Measurements from ENCODE around the gene LHX1. TPM values are rescaled to one million over a fixed set of nuclear protein-coding genes. Genes with fewer than 3 reads are reported as not detected.

The LHX1 gene
- polyA plus RNA-seq, 1 of the 3 experiments (the other 2 are of a cell fraction) = not detected

DNA sequence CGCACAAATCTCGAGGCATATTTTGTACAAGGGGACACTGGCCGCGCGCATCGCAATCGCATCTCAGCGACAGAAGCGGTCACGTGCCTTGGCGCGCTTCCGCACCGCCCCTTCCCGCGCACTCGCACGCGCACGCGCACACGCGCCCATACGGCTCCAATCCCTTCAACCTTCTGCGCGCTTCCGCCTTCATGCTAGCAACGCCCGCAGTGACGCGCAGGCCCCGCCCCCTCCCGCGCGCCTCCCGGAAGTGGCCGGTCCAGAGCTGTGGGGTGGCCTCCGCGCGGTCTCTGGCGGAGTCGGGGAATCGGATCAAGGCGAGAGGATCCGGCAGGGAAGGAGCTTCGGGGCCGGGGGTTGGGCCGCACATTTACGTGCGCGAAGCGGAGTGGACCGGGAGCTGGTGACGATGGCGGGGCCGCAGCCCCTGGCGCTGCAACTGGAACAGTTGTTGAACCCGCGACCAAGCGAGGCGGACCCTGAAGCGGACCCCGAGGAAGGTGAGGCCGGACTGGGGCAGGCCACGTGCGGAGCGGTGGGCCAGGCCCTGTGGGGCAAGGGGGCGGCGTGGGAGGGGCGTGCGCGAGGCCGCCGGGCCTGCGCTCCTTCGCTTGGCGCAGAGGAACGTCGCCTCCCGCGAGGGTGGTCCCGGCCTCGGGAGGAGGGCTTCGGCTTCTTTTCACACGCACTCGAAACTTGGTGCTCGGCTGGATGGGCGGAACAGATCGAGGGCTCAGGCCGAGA lies 11.6 kb downstream of the LHX1 start, which contains the start of gene AATF (continued):
- TF ChIP-seq TEAD4 (IDR thresholded peaks at IDR 0.05; ENCODE audit: borderline replicate concordance, insufficient read depth) (no peak), CHD2 (IDR thresholded peaks at IDR 0.05; ENCODE audit: low read length, partially characterized antibody) (no peak), EZH2phosphoT487 (IDR thresholded peaks at IDR 0.05; ENCODE audit: borderline replicate concordance, low read depth) (no peak), NRF1 (IDR thresholded peaks at IDR 0.05; ENCODE audit: low read depth, low read length) (peak; percentile 88), MEF2A (IDR thresholded peaks at IDR 0.05; ENCODE audit: borderline replicate concordance, low read depth) (no peak), RAD21 (IDR thresholded peaks at IDR 0.05; ENCODE audit: low read length) (no peak), JUND (IDR thresholded peaks at IDR 0.05) (no peak), YY1 (IDR thresholded peaks at IDR 0.05; ENCODE audit: low read depth) (0 out of 2 replicates have a peak, but pooled peaks have one; percentile 17), EP300 (IDR thresholded peaks at IDR 0.05; ENCODE audit: borderline replicate concordance in 1 of 2, low read depth in 1 of 2, low read length in 1 of 2) (no peak)
- TF ChIP-seq, protein P1, sequence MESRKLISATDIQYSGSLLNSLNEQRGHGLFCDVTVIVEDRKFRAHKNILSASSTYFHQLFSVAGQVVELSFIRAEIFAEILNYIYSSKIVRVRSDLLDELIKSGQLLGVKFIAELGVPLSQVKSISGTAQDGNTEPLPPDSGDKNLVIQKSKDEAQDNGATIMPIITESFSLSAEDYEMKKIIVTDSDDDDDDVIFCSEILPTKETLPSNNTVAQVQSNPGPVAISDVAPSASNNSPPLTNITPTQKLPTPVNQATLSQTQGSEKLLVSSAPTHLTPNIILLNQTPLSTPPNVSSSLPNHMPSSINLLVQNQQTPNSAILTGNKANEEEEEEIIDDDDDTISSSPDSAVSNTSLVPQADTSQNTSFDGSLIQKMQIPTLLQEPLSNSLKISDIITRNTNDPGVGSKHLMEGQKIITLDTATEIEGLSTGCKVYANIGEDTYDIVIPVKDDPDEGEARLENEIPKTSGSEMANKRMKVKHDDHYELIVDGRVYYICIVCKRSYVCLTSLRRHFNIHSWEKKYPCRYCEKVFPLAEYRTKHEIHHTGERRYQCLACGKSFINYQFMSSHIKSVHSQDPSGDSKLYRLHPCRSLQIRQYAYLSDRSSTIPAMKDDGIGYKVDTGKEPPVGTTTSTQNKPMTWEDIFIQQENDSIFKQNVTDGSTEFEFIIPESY (IDR thresholded peaks at IDR 0.05; ENCODE audit: borderline replicate concordance, low read depth) = no peak

DNA sequence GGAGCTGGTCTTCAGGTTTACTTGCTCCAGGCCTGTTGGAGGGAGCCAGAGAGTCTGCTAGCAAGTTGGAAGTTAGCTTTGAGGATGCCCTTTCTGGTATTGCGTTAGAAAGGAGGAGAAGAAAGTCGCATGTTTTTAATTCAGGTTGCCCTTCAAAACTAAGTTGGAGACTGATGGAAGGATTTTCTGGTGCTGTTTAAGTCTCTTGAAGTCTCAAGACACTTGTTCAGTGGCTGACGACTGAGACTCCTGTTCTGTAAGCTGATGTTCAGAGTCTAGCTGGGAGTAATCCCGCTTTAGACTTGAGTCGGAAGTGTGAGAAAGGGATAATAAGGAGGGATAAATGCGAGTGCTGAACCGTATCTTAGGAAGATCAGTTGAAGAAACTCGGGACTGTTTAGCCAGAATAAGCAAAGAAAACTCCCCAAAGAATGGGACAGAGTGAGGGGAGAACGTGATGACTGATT lies 12.2 kb downstream of the LHX1 start:
- Histone ChIP-seq H3F3A (replicated peaks; ENCODE audit: insufficient read depth) (peaks cover 4% of the 10 kb centered on the region), H3K36me3 (replicated peaks in 1 of 2; ENCODE audit: control insufficient read depth in 1 of 2, insufficient read depth in 2 of 2, low read length in 1 of 2) (peaks cover 35 to 39% of the 10 kb centered on the region in 2 experiments), H3K4me3 (ENCODE audit: low read depth in 2 of 2, low read length in 1 of 2) (peak overlapping the region; percentile 70 to 91), H3K79me2 (ENCODE audit: insufficient read depth) (peaks cover 33% of the 10 kb centered on the region), H4K20me1 (ENCODE audit: insufficient read depth) (peaks cover 13% of the 10 kb centered on the region), H3K4me2 (peak overlapping the region; percentile 94), H3K9me2 (no peaks in the 10 kb centered on the region), H3K9me3 (no peaks in the 10 kb centered on the region), H2AFZ (ENCODE audit: low read depth) (peak overlapping the region; percentile 75), H3K9ac (peak overlapping the region; percentile 86), H3K27ac (ENCODE audit: low read depth in 2 of 2, low read length in 1 of 2) (peak overlapping the region; percentile 82), H3K27me3 (ENCODE audit: insufficient read depth) (peaks cover 39% of the 10 kb centered on the region), H3K4me1 (ENCODE audit: control insufficient read depth in 1 of 2, insufficient read depth in 2 of 2, low read depth in 1 of 2, low read length in 1 of 2) (peaks cover 0 to 16% of the 10 kb centered on the region in 2 experiments; a peak in 2 of 4 replicates)
- TF ChIP-seq EP300 (IDR thresholded peaks at IDR 0.05; ENCODE audit: borderline replicate concordance in 1 of 2, low read depth in 1 of 2, low read length in 1 of 2) (no peak), JUND (IDR thresholded peaks at IDR 0.05) (no peak), RXRA (IDR thresholded peaks at IDR 0.05; ENCODE audit: borderline replicate concordance, low read depth) (no peak), TEAD4 (IDR thresholded peaks at IDR 0.05; ENCODE audit: borderline replicate concordance, insufficient read depth) (no peak), RAD21 (IDR thresholded peaks at IDR 0.05; ENCODE audit: low read length) (0 out of 2 replicates have a peak, but pooled peaks have one; percentile 2)
- 4% methylated on average over 9 of the region's 9 CpGs for WGBS (ENCODE audit: low lambda C conversion rate)
- ChIA-PET CTCF (interaction anchor here (0.6 to 1.8 kb wide), 12 partner anchors 16 to 324 kb away, joined by 3 to 8 read pairs (median 3); no protein-coding TSS in a partner anchor), POLR2A (interaction anchor here (0.6 kb wide), 2 partner anchors 93 to 147 kb away, joined by 3 read pairs; no protein-coding TSS in a partner anchor)
- no peak for DNase-seq
